GM21423 (cell line): Measurements from ENCODE around the gene MACROD2.
"Not testable (repeated sequence)": the region's sequence is repeated elsewhere in the genome, so short reads cannot be mapped to it uniquely, and the experiment has no call there.

Experiments
- ATAC-seq: cut with Tn5 transposase; IDR thresholded peaks from one replicate; pipeline ENCODE4 v1.9.1; 2021; ENCODE audit warnings: mild to moderate bottlenecking, moderate library complexity; ENCODE audit not compliant: unreplicated experiment

MACROD2 gene

DNA sequence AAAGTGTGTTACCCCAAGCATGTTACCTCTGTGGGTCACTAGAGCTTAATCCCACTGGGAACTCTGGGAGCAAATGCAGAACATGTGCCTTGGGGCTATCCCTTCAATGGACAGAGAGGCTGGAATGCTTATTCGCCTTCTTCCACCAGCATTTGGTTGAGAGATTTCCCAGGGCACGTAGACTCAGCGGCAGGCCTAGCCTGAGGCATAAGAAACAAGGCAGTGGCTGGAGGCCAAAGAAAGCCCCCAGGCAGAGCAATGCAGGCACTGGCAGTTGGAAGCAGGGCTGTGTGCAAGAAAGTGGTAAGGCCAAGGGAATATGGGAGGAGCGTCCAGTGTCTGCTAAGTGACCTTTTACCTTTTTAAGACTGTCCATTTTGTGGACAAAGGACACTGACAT, 456.1 kb downstream of the MACROD2 start:
- ATAC-seq: no peak

DNA sequence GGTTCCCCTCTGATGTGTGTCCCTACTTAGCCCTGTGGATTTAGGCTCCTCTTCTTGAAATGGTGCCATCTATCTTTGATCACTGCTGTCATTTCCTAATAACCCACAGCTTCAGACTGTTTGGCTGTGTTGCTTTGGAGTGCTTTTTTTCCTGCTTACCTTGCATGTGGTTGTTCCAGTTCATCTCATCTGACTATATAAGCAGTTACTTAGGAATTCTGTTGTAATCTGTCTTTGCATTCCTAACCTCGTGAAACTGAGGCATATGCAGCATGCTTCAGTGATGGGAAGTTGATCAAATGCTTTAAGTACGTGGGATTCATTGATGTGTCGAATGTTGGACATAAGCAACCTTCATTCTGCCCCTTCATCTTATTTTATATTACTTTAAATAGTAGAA, 457.9 kb downstream of the MACROD2 start:
- ATAC-seq: no peak

DNA sequence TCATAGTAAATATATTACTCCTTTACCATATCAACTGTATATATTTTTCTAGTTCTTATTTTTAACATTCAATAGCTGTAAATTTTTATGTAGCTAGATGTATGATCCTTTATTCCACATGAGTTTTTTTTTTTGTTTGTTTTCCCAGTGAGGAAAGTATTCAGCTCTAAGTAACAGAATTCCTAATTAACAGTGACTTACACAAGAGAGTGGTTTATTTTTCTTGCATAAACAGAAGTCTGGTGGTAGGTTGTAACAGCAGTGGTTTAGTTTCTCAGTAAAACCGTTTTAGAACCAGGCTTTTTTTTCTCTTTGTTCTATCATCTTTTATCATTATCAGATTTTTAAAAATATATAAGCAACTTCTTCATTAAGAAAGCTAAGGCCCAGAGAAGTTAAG, 459.0 kb downstream of the MACROD2 start:
- ATAC-seq: no peak

DNA sequence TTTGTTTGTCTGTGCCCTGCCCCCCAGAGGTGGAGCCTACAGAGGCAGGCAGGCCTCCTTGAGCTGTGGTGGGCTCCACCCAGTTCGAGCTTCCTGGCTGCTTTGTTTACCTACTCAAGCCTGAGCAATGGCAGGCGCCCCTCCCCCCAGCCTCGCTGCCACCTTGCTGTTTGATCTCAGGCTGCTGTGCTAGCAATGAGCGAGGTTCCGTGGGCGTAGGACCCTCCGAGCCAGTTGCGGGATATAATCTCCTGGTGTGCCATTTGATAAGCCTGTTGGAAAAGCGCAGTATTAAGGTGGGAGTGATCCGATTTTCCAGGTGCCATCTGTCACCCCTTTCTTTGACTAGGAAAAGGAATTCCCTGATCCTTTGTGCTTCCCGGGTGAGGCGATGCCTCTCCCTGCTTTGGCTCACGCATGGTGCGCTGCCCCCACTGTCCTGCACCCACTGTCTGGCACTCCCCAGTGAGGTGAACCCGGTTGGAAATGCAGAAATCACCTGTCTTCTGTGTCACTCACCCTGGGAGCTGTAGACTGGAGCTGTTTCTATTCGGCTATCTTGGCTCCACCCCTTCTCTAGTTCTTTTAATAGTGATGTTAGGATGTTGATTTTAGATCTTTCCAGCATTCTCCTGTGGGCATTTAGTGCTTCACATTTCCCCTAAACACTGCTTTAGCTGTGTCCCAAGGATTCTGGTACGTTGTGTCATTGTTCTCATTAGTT, 471.9 kb downstream of the MACROD2 start:
- ATAC-seq: not testable (repeated sequence)

DNA sequence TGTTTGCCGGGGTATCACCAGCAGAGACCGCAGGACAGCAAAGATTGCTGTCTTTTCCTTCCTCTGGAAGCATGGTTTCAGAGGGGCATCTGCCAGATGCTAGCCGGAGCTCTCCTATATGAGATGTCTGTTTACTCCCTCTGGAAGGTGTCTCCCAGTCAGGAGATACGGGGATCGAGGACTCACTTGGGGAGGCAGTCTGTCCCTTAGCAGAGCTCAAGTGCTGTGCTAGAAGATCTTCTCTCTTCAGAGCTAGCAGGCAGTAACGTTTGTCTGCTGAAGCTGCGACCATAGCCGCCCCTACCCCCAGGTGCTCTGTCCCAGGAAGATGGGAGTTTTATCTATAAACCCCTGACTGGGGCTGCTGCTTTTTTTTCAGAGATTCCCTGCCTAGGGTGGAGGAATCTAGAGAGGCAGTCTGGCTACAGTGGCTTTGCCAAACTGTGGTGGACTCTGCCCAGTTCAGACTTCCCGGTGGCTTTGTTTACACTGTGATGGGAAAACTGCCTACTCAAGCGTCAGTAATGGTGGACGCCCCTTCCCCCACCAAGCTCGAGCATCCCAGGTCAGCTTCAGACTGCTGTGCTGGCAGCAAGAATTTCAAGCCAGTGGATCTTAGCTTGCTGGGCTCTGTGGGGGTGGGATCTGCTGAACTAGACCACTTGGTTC, 475.0 kb downstream of the MACROD2 start:
- ATAC-seq: no peak

DNA sequence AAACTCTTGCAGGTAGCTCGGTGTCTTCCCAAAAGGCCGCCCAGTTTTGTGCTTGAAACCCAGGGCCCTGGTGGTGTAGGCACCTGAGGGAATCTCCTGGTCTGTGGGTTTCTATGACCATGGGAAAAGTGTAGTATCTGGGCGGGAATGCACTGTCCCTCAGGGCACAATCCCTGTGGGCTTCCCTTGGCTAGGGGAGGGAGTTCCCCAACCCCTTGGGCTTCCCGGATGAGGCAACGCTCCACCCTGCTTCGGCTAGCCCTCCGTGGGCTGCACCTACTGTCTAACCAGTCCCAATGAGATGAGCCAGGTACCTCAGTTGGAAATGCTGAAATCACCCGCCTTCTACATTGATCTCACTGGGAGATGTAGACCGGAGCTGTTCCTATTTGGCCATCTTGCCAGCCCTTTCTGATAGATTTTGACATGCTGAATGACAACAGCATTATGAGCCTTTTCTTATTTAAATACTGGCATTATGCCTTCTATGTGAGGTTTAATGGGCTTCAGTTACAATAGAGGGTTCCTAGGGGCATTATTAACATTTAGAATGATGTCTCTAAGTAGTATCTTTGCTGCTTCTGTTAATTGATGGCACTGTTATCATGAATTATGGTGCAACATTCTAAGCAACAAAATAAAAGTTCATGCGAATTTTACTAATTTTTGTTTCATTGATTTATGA, 475.8 kb downstream of the MACROD2 start:
- no peak for ATAC-seq

DNA sequence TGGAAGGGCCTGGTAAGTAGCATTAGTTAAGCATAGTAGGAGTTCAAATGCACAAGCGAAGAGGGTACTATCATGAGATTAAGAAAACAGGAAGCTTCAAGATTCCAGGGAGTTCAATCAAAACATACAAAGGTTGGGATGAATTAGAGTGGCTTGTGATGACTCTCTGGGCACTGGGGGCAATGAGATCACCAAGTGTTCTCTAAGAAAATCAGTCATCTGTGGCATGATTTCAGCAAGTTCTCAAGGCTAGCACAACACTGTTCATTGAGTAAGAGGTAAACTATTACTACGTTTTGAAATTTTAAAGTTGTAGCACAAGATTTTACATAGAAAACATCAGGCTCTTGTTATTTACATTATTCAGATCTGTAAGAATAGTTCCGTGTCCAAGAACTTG, 481.8 kb downstream of the MACROD2 start:
- no peak for ATAC-seq

DNA sequence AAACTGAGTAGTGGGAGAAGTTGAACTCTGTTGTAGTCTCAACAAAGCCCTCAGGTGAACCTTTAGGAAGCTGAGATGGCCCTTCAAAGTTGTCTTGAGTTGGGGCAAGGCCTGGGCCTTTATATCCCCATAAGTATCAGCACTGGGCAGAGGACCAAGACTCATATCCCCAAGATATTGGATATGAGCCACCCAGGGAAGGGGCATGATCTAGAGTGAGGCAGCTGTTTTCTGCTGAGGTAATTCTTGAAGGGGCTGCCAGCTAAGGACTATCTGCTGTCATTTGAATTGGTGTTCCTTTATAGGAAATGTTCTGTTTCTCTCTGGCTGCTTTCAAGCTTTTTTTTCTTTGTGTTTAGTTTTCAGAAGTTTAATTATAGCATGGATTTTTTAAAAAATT, 482.8 kb downstream of the MACROD2 start:
- no peak for ATAC-seq

DNA sequence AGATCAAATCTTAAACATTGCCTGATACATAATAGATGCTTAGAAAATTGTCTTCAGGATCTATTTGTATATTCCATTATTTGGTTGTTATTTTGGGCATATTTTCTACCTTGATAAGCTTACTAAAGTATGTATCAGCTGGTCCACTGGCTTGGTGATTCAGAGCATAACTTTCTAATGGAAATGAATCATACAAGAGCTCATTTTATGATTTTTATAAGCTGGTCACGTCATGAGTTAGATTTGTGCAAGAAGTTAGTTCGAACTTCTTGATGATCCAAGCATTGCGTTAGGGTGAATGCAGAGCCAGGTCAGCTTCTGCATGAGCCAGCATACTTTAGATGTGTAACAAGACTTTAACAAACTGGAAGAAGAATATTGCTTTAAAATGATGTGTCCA, 486.5 kb downstream of the MACROD2 start:
- no peak for ATAC-seq

DNA sequence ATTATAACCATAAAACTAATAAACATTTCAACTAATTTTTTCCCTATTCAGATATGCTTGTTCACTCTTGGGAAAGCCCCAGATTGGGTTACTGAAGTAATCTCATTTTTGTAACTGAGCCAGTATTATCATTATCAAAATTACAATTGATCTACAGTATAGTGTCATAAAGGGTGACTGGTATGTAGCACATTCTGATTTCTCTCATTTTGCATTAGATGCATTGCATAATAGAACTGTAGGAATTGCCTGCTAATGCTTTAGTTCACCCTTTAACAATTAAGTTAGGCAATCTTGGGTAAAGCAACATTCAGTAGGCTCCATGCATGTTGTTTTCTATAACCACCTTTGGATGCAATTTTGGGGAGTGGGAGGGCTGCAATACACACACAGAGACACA, 492.9 kb downstream of the MACROD2 start:
- ATAC-seq: no peak

DNA sequence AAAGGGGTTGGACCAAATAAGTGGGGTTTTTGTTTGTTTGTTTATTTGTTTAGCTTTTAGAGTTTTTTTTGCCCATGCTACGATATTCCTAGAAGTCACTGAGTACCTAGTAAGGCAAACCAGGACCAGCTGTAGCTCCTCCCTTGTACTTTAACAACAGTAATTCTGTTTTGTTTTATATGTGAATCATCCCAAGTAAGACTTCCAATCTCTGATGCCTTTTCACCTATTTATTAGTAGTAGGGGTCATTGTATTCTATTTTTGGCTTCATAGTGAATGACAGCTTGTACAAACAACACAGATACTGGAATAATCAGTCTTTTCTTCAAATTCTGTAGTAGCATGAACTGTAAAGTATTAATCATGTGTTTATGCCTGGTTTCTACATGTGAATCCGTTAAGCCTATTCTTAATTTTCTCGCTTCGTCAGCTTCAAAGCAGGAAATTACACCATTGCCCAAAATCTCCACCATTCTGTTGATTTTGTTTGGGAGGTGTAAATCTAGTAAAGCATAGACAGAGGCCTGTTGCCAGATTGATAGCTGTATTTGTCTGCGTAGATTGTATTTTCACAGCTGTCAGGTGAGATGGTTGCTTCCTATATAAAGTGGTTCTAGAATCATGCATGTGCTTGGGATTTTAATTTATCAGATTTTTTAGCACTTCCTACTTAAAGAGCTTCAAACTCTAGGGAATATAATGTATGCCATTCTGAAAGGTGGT, 493.6 kb downstream of the MACROD2 start:
- ATAC-seq: no peak

DNA sequence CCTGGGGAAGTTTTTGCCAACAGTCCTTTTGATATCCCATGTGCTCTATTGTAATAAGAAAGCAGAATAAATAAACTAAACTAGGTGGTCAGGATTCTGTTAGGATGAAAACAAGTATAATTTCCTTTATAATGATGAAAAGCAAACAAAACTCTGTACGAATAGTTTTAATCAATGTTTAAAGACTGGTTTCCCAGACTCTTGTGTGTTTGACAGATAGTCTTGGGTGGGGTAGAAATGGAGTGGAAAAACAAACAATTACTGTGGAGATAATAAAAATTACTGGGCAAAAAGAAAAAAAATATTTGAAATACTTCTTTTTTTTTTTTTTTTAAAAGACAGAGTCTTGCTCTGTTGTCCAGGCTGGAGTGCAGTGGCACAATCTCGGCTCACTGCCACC, 494.2 kb downstream of the MACROD2 start:
- no peak for ATAC-seq

DNA sequence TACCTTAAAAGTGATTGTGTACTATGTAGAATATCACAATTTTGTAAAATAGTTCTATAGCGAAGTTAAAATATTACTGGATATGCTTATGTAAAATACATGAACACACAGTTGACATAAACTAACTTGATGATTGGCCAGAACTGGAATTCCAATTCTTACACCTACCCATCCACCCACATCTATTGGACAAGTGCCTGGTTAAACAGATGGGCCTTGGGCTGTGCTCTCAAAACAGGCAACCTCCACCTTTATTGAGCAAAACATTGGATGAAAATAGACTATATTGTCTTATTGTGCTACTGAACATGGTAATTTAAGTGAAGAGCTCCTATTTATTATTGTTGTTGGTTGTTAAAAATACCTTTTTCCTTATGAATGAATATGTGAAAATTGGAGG, 496.1 kb downstream of the MACROD2 start:
- ATAC-seq: no peak

DNA sequence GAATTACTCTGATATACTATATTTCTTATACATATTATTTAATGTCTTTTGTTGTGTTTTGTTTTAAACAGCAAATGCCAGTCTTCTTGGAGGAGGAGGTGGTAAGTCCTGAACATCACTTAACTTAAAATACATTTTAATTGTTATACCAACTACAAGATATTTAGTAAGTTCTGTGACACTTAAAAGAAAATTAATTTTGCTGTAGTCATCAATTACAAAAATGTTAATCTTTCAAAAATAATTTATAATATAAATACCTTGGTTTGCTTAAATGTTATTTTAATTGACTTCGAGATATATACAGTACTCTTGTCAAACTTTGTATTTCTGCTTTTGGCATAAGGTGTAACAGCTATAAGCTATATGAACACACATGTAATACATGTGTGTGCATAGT, 498.1 kb downstream of the MACROD2 start:
- ATAC-seq: no peak

DNA sequence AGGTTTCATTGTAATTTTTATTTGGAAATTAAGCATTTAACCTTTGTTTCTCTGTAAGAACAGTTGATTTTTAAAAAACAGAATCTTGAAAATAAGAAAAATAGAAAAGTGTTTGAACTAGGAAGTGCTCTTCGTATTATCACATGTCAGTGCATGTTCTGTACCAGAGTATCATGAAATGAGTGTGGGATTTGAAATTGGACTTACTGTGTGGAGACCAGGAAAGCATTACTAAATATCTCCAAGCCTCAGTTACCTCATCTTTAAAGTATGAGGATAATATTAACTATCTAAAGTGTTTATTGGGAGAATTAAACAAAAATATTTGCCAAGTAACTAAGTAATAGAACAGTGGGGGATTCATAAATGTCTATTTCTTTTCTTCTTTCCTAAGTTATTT, 499.0 kb downstream of the MACROD2 start:
- ATAC-seq: no peak

DNA sequence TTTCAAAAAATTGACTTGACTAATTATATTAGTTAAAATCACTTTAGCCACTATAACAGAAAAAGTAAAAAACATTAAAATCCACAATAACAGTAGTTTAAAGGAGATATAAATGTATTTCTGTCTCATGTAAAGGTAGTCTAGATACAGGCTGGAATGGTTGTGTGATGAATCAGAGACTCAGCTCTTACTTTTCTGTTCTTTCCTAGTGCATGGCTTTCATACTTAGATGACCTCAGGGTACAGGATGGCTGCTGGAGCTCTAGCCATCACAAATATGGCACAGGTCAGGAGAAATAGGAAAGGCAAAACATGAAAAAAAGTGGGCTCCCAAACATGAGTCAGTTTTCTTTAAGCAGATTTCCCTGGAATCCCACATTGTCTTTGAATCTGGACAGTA, 499.8 kb downstream of the MACROD2 start:
- no peak for ATAC-seq

DNA sequence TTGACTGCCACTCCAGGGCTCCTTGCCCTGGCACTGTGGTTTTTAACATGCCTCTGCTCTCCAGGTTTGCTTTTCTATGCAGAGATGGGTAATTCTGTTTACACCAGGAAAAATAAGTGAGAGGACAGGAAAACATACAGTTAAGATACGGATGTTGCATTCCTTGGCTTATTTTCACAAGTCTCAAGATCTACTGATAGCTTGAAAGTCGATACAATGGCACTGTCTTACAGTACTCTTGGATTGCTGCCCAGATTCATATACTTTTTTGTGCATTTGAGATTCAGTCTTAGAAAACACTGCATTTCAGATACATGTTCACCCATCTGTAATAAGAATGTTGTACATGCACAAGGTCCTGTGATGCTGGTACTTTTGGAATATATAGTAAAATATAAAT, 501.7 kb downstream of the MACROD2 start:
- no peak for ATAC-seq

DNA sequence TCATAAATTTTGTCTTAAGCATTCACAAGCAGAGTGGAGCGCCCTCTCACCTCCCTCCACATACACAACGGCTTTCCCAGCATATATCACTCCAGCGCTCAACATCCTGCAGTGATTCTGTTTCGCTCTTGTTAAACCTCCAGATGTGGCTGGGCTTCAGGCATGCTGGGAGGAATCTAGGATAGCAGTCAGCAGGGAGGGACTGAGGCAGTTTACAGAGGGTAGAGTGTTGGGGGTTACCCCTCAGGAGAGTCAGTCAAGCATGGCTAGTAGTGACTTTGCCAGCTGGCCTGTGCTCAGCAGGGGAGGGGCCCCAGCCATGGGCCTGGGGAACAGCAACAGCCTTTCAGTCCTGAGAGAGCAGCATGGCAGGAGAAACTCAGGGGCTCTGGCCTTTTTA, 503.5 kb downstream of the MACROD2 start:
- ATAC-seq: no peak

DNA sequence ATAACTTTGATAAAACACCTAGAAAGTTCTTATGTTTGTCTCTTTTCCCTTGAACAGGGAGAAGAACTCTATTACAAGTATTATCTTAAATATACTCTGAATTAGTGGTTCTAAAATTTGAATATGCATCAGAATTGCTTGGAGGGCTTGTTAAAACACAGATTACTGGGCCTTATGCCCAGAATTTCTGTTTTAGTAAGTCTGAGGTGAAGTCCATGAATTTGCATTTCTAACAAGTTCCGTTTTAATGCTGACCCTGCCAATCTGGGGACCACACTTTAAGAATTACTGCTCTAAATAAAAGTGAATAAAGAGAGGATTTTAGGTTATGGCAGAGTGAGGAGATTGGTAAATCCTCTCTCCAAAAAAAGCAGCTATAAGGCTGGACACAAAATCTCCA, 510.2 kb downstream of the MACROD2 start:
- ATAC-seq: no peak

DNA sequence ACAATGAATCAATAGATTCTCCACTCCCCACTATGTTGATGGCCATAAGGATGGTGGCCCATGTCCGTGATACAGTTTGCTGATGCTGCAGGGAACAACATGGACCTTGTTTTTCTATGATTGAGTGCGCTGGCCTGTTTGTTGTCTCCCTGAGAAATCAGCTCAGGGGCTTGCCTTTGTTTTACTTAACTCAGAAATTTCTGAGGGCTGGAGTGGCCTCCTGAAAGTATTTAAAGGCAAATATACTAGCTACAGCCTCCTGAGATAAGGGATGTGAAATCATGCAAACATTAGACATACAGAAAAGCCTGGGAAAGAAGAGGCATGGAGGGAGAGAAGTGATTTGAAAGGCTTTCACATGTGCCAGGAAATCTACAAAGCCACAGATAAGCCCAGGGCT, 512.4 kb downstream of the MACROD2 start:
- ATAC-seq: no peak

DNA sequence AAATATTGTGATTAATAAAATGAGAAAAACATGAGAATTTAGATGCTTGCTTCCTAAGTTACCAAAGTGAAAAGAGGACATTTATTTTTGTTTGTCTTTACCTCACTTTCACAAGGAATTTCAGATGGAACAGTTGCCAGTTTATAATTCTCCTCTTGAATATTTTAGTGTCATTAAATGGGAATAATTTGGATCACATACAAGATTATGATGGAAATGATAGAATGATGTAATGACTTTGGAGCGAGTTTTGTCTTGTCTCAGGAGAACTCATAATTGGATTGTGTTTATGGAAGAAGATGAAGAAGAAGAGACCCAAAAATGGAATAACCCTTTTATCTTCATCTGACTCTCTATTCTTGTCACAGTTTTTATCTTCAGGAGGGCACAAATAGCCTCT, 515.0 kb downstream of the MACROD2 start:
- ATAC-seq: no peak

DNA sequence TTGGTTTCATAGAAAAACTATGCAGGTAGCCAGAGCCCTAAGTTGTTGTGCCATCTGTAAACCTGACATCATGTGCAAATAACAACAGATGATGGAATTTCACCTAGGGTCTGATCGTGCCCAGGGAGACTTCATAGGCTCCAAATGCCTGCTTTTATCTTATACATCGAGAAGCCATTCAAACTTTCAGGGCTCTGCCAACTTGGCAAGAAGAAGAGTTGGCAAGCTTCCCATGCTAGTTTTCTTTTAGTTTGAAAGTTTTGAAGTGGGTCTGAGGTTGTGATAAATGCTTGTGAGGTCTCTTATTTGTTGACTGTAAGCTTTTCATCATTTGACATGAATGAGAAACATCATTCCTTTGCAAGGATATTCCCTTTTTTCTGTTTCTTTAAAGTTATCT, 517.5 kb downstream of the MACROD2 start:
- ATAC-seq: no peak
